NCI-H1436 treated with DMSO at 0.1 percent for 48 hours (cell line): ENCODE measurements around the gene NKD1.
"Not testable (repeated sequence)": the region's sequence is repeated elsewhere in the genome, so short reads cannot be mapped to it uniquely, and the experiment has no call there.

ENCODE experiments used
- DNase-seq: peaks from one replicate; lab custom pipeline; 2025; lab: John Stamatoyannopoulos, UW

NKD1 gene

GRCh38 chr16:50520451-50521245 is 27.5 kb upstream of the NKD1 start:
- no peak for DNase-seq

- no peak for DNase-seq
These were observed 26.8 kb upstream of the NKD1 start for GRCh38 chr16:50521246-50521900.

- no peak for DNase-seq
These were observed 25.9 kb upstream of the NKD1 start for GRCh38 chr16:50522324-50522723.

- no peak for DNase-seq
These were observed 24.5 kb upstream of the NKD1 start for GRCh38 chr16:50523710-50524109.

- no peak for DNase-seq
These were observed 22.9 kb upstream of the NKD1 start for GRCh38 chr16:50525262-50525661.

GRCh38 chr16:50525716-50526115 is 22.5 kb upstream of the NKD1 start:
- DNase-seq = no peak

- no peak for DNase-seq
These were observed 21.9 kb upstream of the NKD1 start for GRCh38 chr16:50526249-50526648.

- DNase-seq = no peak
These were observed 21.4 kb upstream of the NKD1 start for GRCh38 chr16:50526796-50527195.

- DNase-seq = no peak
These were observed 19.4 kb upstream of the NKD1 start for GRCh38 chr16:50528820-50529219.

GRCh38 chr16:50529334-50529733 is 18.9 kb upstream of the NKD1 start:
- no peak for DNase-seq

- DNase-seq = no peak
These were observed 17.6 kb upstream of the NKD1 start for GRCh38 chr16:50530277-50531236.

- no peak for DNase-seq
These were observed 16.8 kb upstream of the NKD1 start for GRCh38 chr16:50531359-50531758.

GRCh38 chr16:50531901-50532300 is 16.3 kb upstream of the NKD1 start:
- no peak for DNase-seq

- no peak for DNase-seq
These were observed 15.6 kb upstream of the NKD1 start for GRCh38 chr16:50532576-50532975.

GRCh38 chr16:50533317-50533716 is 14.9 kb upstream of the NKD1 start:
- DNase-seq = no peak

GRCh38 chr16:50534091-50534490 is 14.1 kb upstream of the NKD1 start:
- DNase-seq = no peak

GRCh38 chr16:50534556-50534955 is 13.6 kb upstream of the NKD1 start:
- DNase-seq = no peak

- no peak for DNase-seq
These were observed 13.2 kb upstream of the NKD1 start for GRCh38 chr16:50534958-50535357.

GRCh38 chr16:50535506-50536257 is 12.5 kb upstream of the NKD1 start:
- no peak for DNase-seq

- not testable (repeated sequence) for DNase-seq
These were observed 11.9 kb upstream of the NKD1 start for GRCh38 chr16:50536258-50536645.

GRCh38 chr16:50537533-50538290 is 10.5 kb upstream of the NKD1 start:
- DNase-seq = no peak
